Mesendoderm (in vitro differentiated cells): Measurements from ENCODE around the gene MTREX.

Source experiments
- DNase-seq: peaks from one replicate; pipeline ENCODE4 v3.0.0; 2013
- H2AK5ac ChIP-seq: 2 replicates; pipeline ENCODE4 v1.6.1; 2013; ENCODE audit warnings: low read length, inconsistent platforms
- H2BK120ac ChIP-seq: 2 replicates; pipeline ENCODE4 v1.6.1; 2013; ENCODE audit warnings: low read depth, mild to moderate bottlenecking, low read length, moderate library complexity, mixed read lengths
- H2BK15ac ChIP-seq: replicated peaks from 2 replicates; pipeline ENCODE4 v1.6.1; 2013; ENCODE audit warnings: low read depth, mild to moderate bottlenecking, moderate library complexity
- H2BK5ac ChIP-seq: 2 replicates; pipeline ENCODE4 v1.6.1; 2013; ENCODE audit warnings: low read length, inconsistent platforms
- H3K18ac ChIP-seq: 2 replicates; pipeline ENCODE4 v1.6.1; 2013; ENCODE audit warnings: mild to moderate bottlenecking, low read length, mixed read lengths
- H3K23ac ChIP-seq: one replicate; pipeline ENCODE4 v1.6.1; 2013; ENCODE audit warnings: low read length
- H3K27ac ChIP-seq: 2 replicates; pipeline ENCODE4 v1.5.1; 2013; ENCODE audit warnings: low read depth, mild to moderate bottlenecking, inconsistent platforms, low read length, moderate library complexity
- H3K27me3 ChIP-seq: 2 replicates; pipeline ENCODE4 v1.6.1; 2013; ENCODE audit warnings: low read length, control low read depth, mild to moderate bottlenecking, inconsistent platforms; ENCODE audit not compliant: insufficient read depth, poor library complexity
- H3K36me3 ChIP-seq: 2 replicates; pipeline ENCODE4 v1.6.1; 2013; ENCODE audit warnings: low read length, inconsistent platforms; ENCODE audit not compliant: control insufficient read depth, insufficient read depth
- H3K4ac ChIP-seq: one replicate; pipeline ENCODE4 v1.6.1; 2013; ENCODE audit warnings: low read depth, mild to moderate bottlenecking, low read length, moderate library complexity
- H3K4me1 ChIP-seq: 2 replicates; pipeline ENCODE4 v1.6.1; 2013; ENCODE audit warnings: low read depth, low read length, inconsistent platforms; ENCODE audit not compliant: control insufficient read depth
- H3K4me2 ChIP-seq: 2 replicates; pipeline ENCODE4 v1.6.1; 2013; ENCODE audit warnings: low read length
- H3K4me3 ChIP-seq: 2 replicates; pipeline ENCODE4 v1.5.1; 2013; ENCODE audit warnings: mild to moderate bottlenecking, low read length
- H3K56ac ChIP-seq: one replicate; pipeline ENCODE4 v1.6.1; 2013; ENCODE audit warnings: low read length
- H3K79me1 ChIP-seq: 2 replicates; pipeline ENCODE4 v1.6.1; 2013; ENCODE audit warnings: low read length, inconsistent platforms
- H3K79me2 ChIP-seq: 2 replicates; pipeline ENCODE4 v1.6.1; 2013; ENCODE audit warnings: mild to moderate bottlenecking, low read length; ENCODE audit not compliant: control insufficient read depth, insufficient read depth
- H3K9ac ChIP-seq: 2 replicates; pipeline ENCODE4 v1.6.1; 2013; ENCODE audit warnings: low read length, inconsistent platforms
- H4K5ac ChIP-seq: one replicate; pipeline ENCODE4 v1.6.1; 2013; ENCODE audit warnings: low read length
- H4K8ac ChIP-seq: one replicate; pipeline ENCODE4 v1.6.1; 2013; ENCODE audit warnings: low read depth, mild to moderate bottlenecking, control low read depth, low read length, moderate library complexity
- WGBS: extraction: QIAGEN DNeasy Blood & Tissue Kit; methylation state at CpG from one replicate; pipeline ENCODE4 v1.1.7; 2013; ENCODE audit warnings: low lambda C conversion rate, missing lambda C conversion rate; ENCODE audit not compliant: insufficient coverage; ENCODE audit errors: extremely low coverage; 5-methylcytosine and 5-hydroxymethylcytosine counted together

The MTREX gene

DNA sequence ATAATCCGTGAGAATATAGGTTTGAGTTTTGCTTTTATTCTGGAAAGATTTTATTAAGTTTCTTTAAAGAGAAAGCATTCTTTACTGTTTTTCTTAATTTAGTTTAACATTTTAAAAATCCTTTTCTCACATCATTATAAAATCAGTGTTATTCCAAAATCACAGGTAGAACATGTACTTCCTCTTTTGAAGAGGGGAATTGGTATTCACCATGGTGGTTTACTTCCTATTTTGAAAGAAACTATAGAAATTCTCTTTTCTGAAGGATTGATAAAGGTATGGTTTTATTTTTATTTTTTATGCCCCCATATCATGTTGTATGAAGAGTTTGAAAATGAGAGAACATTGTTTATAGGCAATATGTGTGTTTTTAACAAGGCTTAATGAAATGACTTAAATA lies 43.0 kb downstream of the MTREX start:
- no peak for DNase-seq
- H3K27me3 ChIP-seq, result no peaks in the 10 kb centered on the region
- no peaks in the 10 kb centered on the region for H3K4me1 ChIP-seq
- H3K36me3 ChIP-seq, result peaks cover 3% of the 10 kb centered on the region
- no peaks in the 10 kb centered on the region for H3K79me2 ChIP-seq
- no peak overlapping the region for H2AK5ac ChIP-seq
- H4K5ac ChIP-seq, result no peak overlapping the region
- H3K27ac ChIP-seq, result no peak overlapping the region
- WGBS, result no CpG with 5 or more reads among the region's 1 CpG
- H3K4ac ChIP-seq, result no peak overlapping the region
- no peak overlapping the region for H3K56ac ChIP-seq
- H3K4me2 ChIP-seq, result no peak overlapping the region
- H3K18ac ChIP-seq, result no peak overlapping the region
- no peak overlapping the region for H3K4me3 ChIP-seq
- H4K8ac ChIP-seq, result no peak overlapping the region
- H2BK5ac ChIP-seq, result no peak overlapping the region
- H3K9ac ChIP-seq, result no peak overlapping the region
- H3K23ac ChIP-seq, result no peak overlapping the region
- no peak overlapping the region for H2BK120ac ChIP-seq
- H2BK15ac ChIP-seq, result no peak overlapping the region
- H3K79me1 ChIP-seq, result no peaks in the 10 kb centered on the region

GRCh38 chr5:55356896-55357295 lies 49.1 kb downstream of the MTREX start:
- Histone ChIP-seq H4K5ac (no peak overlapping the region), H2BK5ac (no peak overlapping the region), H3K4me1 (no peaks in the 10 kb centered on the region), H3K23ac (no peak overlapping the region), H2AK5ac (no peak overlapping the region), H3K4ac (no peak overlapping the region), H3K9ac (no peak overlapping the region), H3K36me3 (peaks cover 3% of the 10 kb centered on the region), H3K79me2 (no peaks in the 10 kb centered on the region), H3K27me3 (no peaks in the 10 kb centered on the region), H2BK120ac (no peak overlapping the region), H3K27ac (no peak overlapping the region), H3K4me2 (no peak overlapping the region), H2BK15ac (no peak overlapping the region), H4K8ac (no peak overlapping the region), H3K56ac (no peak overlapping the region), H3K4me3 (no peak overlapping the region), H3K18ac (no peak overlapping the region), H3K79me1 (peaks cover 3% of the 10 kb centered on the region)
- no peak for DNase-seq
- WGBS, result no CpG with 5 or more reads among the region's 4 CpGs

GRCh38 chr5:55360190-55360589 lies 52.4 kb downstream of the MTREX start:
- Histone ChIP-seq H3K4ac (no peak overlapping the region), H3K4me1 (no peaks in the 10 kb centered on the region), H3K79me1 (peaks cover 3% of the 10 kb centered on the region), H2BK15ac (no peak overlapping the region), H3K79me2 (no peaks in the 10 kb centered on the region), H3K4me2 (no peak overlapping the region), H2AK5ac (no peak overlapping the region), H4K5ac (no peak overlapping the region), H2BK5ac (no peak overlapping the region), H3K9ac (no peak overlapping the region), H2BK120ac (no peak overlapping the region), H3K27me3 (no peaks in the 10 kb centered on the region), H3K36me3 (no peaks in the 10 kb centered on the region), H3K56ac (no peak overlapping the region), H3K23ac (no peak overlapping the region), H4K8ac (no peak overlapping the region), H3K4me3 (no peak overlapping the region), H3K18ac (no peak overlapping the region), H3K27ac (no peak overlapping the region)
- no peak for DNase-seq
- no CpG with 5 or more reads among the region's 2 CpGs for WGBS

GRCh38 chr5:55363856-55364255 lies 56.1 kb downstream of the MTREX start:
- Histone ChIP-seq H3K23ac (no peak overlapping the region), H3K56ac (no peak overlapping the region), H3K4ac (no peak overlapping the region), H3K27ac (no peak overlapping the region), H3K27me3 (no peaks in the 10 kb centered on the region), H2AK5ac (no peak overlapping the region), H3K4me3 (no peak overlapping the region), H3K79me1 (no peaks in the 10 kb centered on the region), H2BK5ac (no peak overlapping the region), H4K8ac (no peak overlapping the region), H3K4me2 (no peak overlapping the region), H3K79me2 (no peaks in the 10 kb centered on the region), H2BK15ac (no peak overlapping the region), H3K9ac (no peak overlapping the region), H3K36me3 (no peaks in the 10 kb centered on the region), H2BK120ac (no peak overlapping the region), H3K18ac (no peak overlapping the region), H3K4me1 (no peaks in the 10 kb centered on the region), H4K5ac (no peak overlapping the region)
- no CpG with 5 or more reads among the region's 3 CpGs for WGBS
- DNase-seq, result no peak

DNA sequence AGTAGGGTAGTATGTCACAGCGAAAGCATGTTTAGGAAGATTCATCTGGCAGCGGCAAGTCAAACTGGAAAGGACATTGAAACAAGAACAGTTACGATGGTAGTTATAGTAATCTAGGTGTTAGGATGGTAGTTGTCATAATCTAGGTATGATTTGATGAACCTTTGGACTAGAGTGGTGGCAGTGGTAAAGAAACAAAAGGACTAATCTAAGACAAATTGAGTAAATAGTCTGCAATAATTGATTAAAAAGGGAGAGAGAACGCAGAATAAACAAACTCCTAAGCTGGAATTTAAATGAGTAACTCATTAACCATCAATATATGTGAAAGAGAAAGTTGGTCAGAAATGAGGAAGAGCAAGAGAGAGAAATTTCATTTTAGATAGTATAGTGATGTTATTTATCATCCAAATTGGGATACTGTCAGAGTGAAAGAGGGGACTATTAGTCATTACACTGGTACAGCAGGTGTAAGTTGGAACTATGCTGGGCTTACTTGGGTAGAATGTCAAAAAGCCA lies 56.8 kb downstream of the MTREX start:
- Histone ChIP-seq H3K27me3 (no peaks in the 10 kb centered on the region), H3K4ac (no peak overlapping the region), H3K4me2 (no peak overlapping the region), H3K79me2 (no peaks in the 10 kb centered on the region), H3K9ac (no peak overlapping the region), H2AK5ac (no peak overlapping the region), H3K23ac (no peak overlapping the region), H3K18ac (no peak overlapping the region), H3K27ac (no peak overlapping the region), H3K4me1 (no peaks in the 10 kb centered on the region), H4K5ac (no peak overlapping the region), H3K4me3 (no peak overlapping the region), H3K79me1 (no peaks in the 10 kb centered on the region), H3K56ac (no peak overlapping the region), H2BK15ac (no peak overlapping the region), H3K36me3 (no peaks in the 10 kb centered on the region), H2BK120ac (no peak overlapping the region), H2BK5ac (no peak overlapping the region), H4K8ac (no peak overlapping the region)
- no CpG with 5 or more reads among the region's 4 CpGs for WGBS
- DNase-seq, result no peak

DNA sequence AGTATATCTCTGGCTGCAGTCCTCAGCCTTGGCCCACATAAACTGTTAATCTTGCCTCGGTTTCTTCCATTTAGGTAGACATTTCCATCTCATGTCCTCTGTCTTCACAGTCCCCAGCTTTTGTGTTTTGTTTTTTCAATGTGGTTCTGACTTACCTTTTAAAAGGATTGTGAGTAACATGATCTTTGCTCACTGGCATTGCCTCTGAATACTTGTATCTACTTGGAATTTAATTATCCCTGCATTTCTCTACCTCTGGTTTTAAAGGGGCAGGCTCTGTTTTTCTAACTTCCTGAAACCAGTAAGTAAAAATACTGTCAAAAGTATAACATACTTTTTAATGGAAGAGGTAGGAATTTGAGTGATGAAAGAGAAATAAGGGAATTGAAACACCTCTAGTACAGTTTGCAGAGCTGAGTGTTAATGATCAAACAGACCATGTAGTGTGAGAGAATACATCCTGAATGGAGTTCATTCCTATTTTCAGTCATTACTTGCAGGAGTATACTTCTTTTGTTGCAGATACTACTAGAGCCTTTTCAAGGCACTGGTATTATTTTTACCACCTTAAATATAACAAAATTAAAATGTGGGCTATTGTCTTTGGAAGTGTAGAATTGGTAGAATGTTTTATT lies 62.6 kb downstream of the MTREX start:
- no peaks in the 10 kb centered on the region for H3K27me3 ChIP-seq
- H3K4ac ChIP-seq, result no peak overlapping the region
- H3K4me3 ChIP-seq, result no peak overlapping the region
- no peak overlapping the region for H2AK5ac ChIP-seq
- peaks cover 2% of the 10 kb centered on the region for H3K36me3 ChIP-seq
- no peak for DNase-seq
- no peak overlapping the region for H3K18ac ChIP-seq
- no peak overlapping the region for H4K5ac ChIP-seq
- no peaks in the 10 kb centered on the region for H3K79me1 ChIP-seq
- H3K4me2 ChIP-seq, result no peak overlapping the region
- H2BK15ac ChIP-seq, result no peak overlapping the region
- no peaks in the 10 kb centered on the region for H3K4me1 ChIP-seq
- H3K23ac ChIP-seq, result no peak overlapping the region
- no peak overlapping the region for H3K27ac ChIP-seq
- H2BK120ac ChIP-seq, result no peak overlapping the region
- no peak overlapping the region for H4K8ac ChIP-seq
- H3K9ac ChIP-seq, result no peak overlapping the region
- H3K79me2 ChIP-seq, result no peaks in the 10 kb centered on the region
- WGBS, result no CpG with 5 or more reads among the region's 1 CpG
- no peak overlapping the region for H2BK5ac ChIP-seq
- no peak overlapping the region for H3K56ac ChIP-seq
